Endodermal cell (in vitro differentiated cells): ENCODE results near the gene BNC2. TPM values are rescaled to one million over a fixed set of nuclear protein-coding genes. Genes with fewer than 3 reads are reported as not detected.

Experiments
- DNase-seq: peaks from one replicate; pipeline ENCODE4 v3.0.0-alpha.2; 2017
- H3K27ac ChIP-seq: 2 replicates; pipeline ENCODE4 v1.5.1; 2013; ENCODE audit warnings: mild to moderate bottlenecking, low read depth, low read length, moderate library complexity
- H3K27me3 ChIP-seq: 2 replicates; pipeline ENCODE4 v1.6.1; 2013; ENCODE audit warnings: mild to moderate bottlenecking, low read length, moderate library complexity; ENCODE audit not compliant: insufficient read depth, control insufficient read depth, poor library complexity, severe bottlenecking
- H3K36me3 ChIP-seq: 2 replicates; pipeline ENCODE4 v1.7.0; 2013; ENCODE audit warnings: mild to moderate bottlenecking, low read length, moderate library complexity; ENCODE audit not compliant: control insufficient read depth, insufficient read depth
- H3K4me1 ChIP-seq: one replicate; pipeline ENCODE4 v1.7.0; 2013; ENCODE audit warnings: low read length; ENCODE audit not compliant: control insufficient read depth, insufficient read depth
- H3K4me3 ChIP-seq: 2 replicates; pipeline ENCODE4 v1.5.1; 2013; ENCODE audit warnings: mild to moderate bottlenecking, low read length, moderate library complexity
- H3K9ac ChIP-seq: 2 replicates; pipeline ENCODE4 v1.6.1; 2013; ENCODE audit warnings: mild to moderate bottlenecking, low read length, moderate library complexity; ENCODE audit not compliant: poor library complexity, severe bottlenecking; ENCODE audit errors: extremely low read depth
- H3K9me3 ChIP-seq: 2 replicates; pipeline ENCODE4 v1.6.1; 2013; ENCODE audit warnings: mild to moderate bottlenecking, low read length, moderate library complexity; ENCODE audit not compliant: control insufficient read depth
- H3K27ac Mint-ChIP-seq: 2 replicates; pipeline ENCODE4 v1.8.0; 2020; ENCODE audit warnings: mixed read lengths
- H3K27me3 Mint-ChIP-seq: 2 replicates; pipeline ENCODE4 v1.8.0; 2021; ENCODE audit warnings: mild to moderate bottlenecking, mixed read lengths; ENCODE audit not compliant: insufficient read depth
- H3K36me3 Mint-ChIP-seq: 2 replicates; pipeline ENCODE4 v1.8.0; 2020; ENCODE audit warnings: low read depth, mixed read lengths
- H3K4me1 Mint-ChIP-seq: 2 replicates; pipeline ENCODE4 v1.8.0; 2020; ENCODE audit warnings: mixed read lengths
- H3K4me3 Mint-ChIP-seq: 2 replicates; pipeline ENCODE4 v1.8.0; 2020; ENCODE audit warnings: mild to moderate bottlenecking, moderate library complexity, mixed read lengths
- H3K9me3 Mint-ChIP-seq: 2 replicates; pipeline ENCODE4 v1.8.0; 2020; ENCODE audit warnings: mild to moderate bottlenecking, mixed read lengths
- CTCF ChIP-seq: fragments of 200-600 bp; sonication (generic); conservative IDR thresholded peaks from 2 replicates; pipeline ENCODE4 v1.5.0; 2021; ENCODE audit warnings: antibody characterized with exemption, mild to moderate bottlenecking
- WGBS, 2 experiments: methylation state at CpG; one replicate each; pipeline versions ENCODE4 v1.1.5 to v1.1.7; 2013; ENCODE audit warnings: missing lambda C conversion rate in 2 of 2, mixed read lengths in 1 of 2; ENCODE audit not compliant: insufficient coverage in 1 of 2, insufficient read length in 1 of 2; 5-methylcytosine and 5-hydroxymethylcytosine counted together
- total RNA-seq, 2 donors: library from RNA; stranded (reverse); fragmentation: NEBNext Ultra II Directional in 1 of 2; extraction: Animal tissue kit (Norgen Biotek cat#: 25700) in 1 of 2; gene quantifications; 2 replicates in 1 of 2; 3 replicates in 1 of 2; pipeline ENCODE4 v1.2.1, GENCODE V29; 2021

Gene BNC2
- total RNA-seq, 2 donors from 2014 or later: 3.0 to 10.5 TPM

- Histone ChIP-seq H3K36me3 (no peaks in the 10 kb centered on the region), H3K9me3 (no peaks in the 10 kb centered on the region), H3K9ac (no peak overlapping the region), H3K27ac (no peak overlapping the region), H3K27me3 (no peaks in the 10 kb centered on the region), H3K4me3 (no peak overlapping the region), H3K4me1 (peaks cover 3% of the 10 kb centered on the region)
- H3K4me1 Mint-ChIP-seq: peaks cover 9% of the 10 kb centered on the region
- 89 to 90% methylated on average over 4 to 5 of the region's 5 CpGs for WGBS, 2 experiments
- no peaks in the 10 kb centered on the region for H3K36me3 Mint-ChIP-seq
- H3K27me3 Mint-ChIP-seq: no peaks in the 10 kb centered on the region
- no peak for TF ChIP-seq CTCF
- no peak overlapping the region for H3K4me3 Mint-ChIP-seq
- no peak overlapping the region for H3K27ac Mint-ChIP-seq
- no peak for DNase-seq
- no peaks in the 10 kb centered on the region for H3K9me3 Mint-ChIP-seq
These were observed 96.9 kb downstream of the BNC2 start for GRCh38 chr9:16773617-16774016.

GRCh38 chr9:16773116-16773515 is 97.4 kb downstream of the BNC2 start:
- Mint-ChIP-seq H3K27me3 (no peaks in the 10 kb centered on the region), H3K4me1 (peaks cover 11% of the 10 kb centered on the region), H3K4me3 (no peak overlapping the region), H3K9me3 (no peaks in the 10 kb centered on the region), H3K27ac (no peak overlapping the region), H3K36me3 (no peaks in the 10 kb centered on the region)
- 80 to 93% methylated on average over 1 to 4 of the region's 4 CpGs for WGBS, 2 experiments
- Histone ChIP-seq H3K4me3 (no peak overlapping the region), H3K27me3 (no peaks in the 10 kb centered on the region), H3K4me1 (peaks cover 3% of the 10 kb centered on the region), H3K9me3 (no peaks in the 10 kb centered on the region), H3K36me3 (no peaks in the 10 kb centered on the region), H3K9ac (no peak overlapping the region), H3K27ac (no peak overlapping the region)
- TF ChIP-seq CTCF: no peak
- no peak for DNase-seq

- Histone ChIP-seq H3K9ac (no peak overlapping the region), H3K4me3 (no peak overlapping the region), H3K27me3 (no peaks in the 10 kb centered on the region), H3K4me1 (peaks cover 3% of the 10 kb centered on the region), H3K9me3 (no peaks in the 10 kb centered on the region), H3K36me3 (no peaks in the 10 kb centered on the region), H3K27ac (no peak overlapping the region)
- peaks cover 11% of the 10 kb centered on the region for H3K4me1 Mint-ChIP-seq
- no peaks in the 10 kb centered on the region for H3K27me3 Mint-ChIP-seq
- TF ChIP-seq CTCF: no peak
- H3K27ac Mint-ChIP-seq: no peak overlapping the region
- H3K9me3 Mint-ChIP-seq: no peaks in the 10 kb centered on the region
- DNase-seq: no peak
- H3K4me3 Mint-ChIP-seq: no peak overlapping the region
- no peaks in the 10 kb centered on the region for H3K36me3 Mint-ChIP-seq
- WGBS, 2 experiments: 95 to 100% methylated on average over 1 of the region's 1 CpG
These were observed 99.1 kb downstream of the BNC2 start for GRCh38 chr9:16771356-16771755.
